Measurements from ENCODE around the gene STARD9.
A peak's percentile ranks its signal among the peaks of the same experiment; 100 is the strongest.

STARD9 gene

GRCh38 chr15:42575188-42576039, at the start of gene STARD9:
Gene STARD9 (plus strand): TSS chr15:42575606. CDS start chr15:42575716, 110 bp downstream.
- TF ChIP-seq MYC (IDR thresholded peaks at IDR 0.05; ENCODE audit: low read depth, low read length) (peak; percentile 80), MAX (IDR thresholded peaks at IDR 0.05; ENCODE audit: low read depth, low read length) (peak; percentile 84), CTCF (IDR thresholded peaks at IDR 0.05; ENCODE audit: low read depth, low read length) (no peak), POLR2A (IDR thresholded peaks at IDR 0.05; ENCODE audit: extremely low read depth, insufficient read length) (peak; percentile 24)
- peak; percentile 98 for DNase-seq (ENCODE audit: low read depth)
- H3K4me3 ChIP-seq (ENCODE audit: low read depth, low read length) = peak within 1 kb of the TSS; percentile 64

GRCh38 chr15:42528970-42529369, 46.4 kb upstream of the STARD9 start:
- no peak for TF ChIP-seq POLR2A (IDR thresholded peaks at IDR 0.05; ENCODE audit: extremely low read depth, insufficient read length)
- TF ChIP-seq MAX (IDR thresholded peaks at IDR 0.05; ENCODE audit: low read depth, low read length) = no peak
- no peak for TF ChIP-seq MYC (IDR thresholded peaks at IDR 0.05; ENCODE audit: low read depth, low read length)
- no peak for TF ChIP-seq CTCF (IDR thresholded peaks at IDR 0.05; ENCODE audit: low read depth, low read length)
- no peak overlapping the region for H3K4me3 ChIP-seq (ENCODE audit: low read depth, low read length)
- no peak for DNase-seq (ENCODE audit: low read depth)

- DNase-seq (ENCODE audit: low read depth) = no peak
- H3K4me3 ChIP-seq (ENCODE audit: low read depth, low read length) = no peak overlapping the region
- TF ChIP-seq CTCF (IDR thresholded peaks at IDR 0.05; ENCODE audit: low read depth, low read length) = no peak
- TF ChIP-seq POLR2A (IDR thresholded peaks at IDR 0.05; ENCODE audit: extremely low read depth, insufficient read length) = no peak
- no peak for TF ChIP-seq MAX (IDR thresholded peaks at IDR 0.05; ENCODE audit: low read depth, low read length)
- TF ChIP-seq MYC (IDR thresholded peaks at IDR 0.05; ENCODE audit: low read depth, low read length) = no peak
Measured at GRCh38 chr15:42533246-42533645, 42.2 kb upstream of the STARD9 start.

- H3K4me3 ChIP-seq (ENCODE audit: low read depth, low read length) = no peak overlapping the region
- TF ChIP-seq MAX (IDR thresholded peaks at IDR 0.05; ENCODE audit: low read depth, low read length) (no peak), MYC (IDR thresholded peaks at IDR 0.05; ENCODE audit: low read depth, low read length) (no peak), CTCF (IDR thresholded peaks at IDR 0.05; ENCODE audit: low read depth, low read length) (no peak), POLR2A (IDR thresholded peaks at IDR 0.05; ENCODE audit: extremely low read depth, insufficient read length) (no peak)
- DNase-seq (ENCODE audit: low read depth) = peak; percentile 68
Measured at GRCh38 chr15:42544853-42545629, 30.4 kb upstream of the STARD9 start.

- no peak for DNase-seq (ENCODE audit: low read depth)
- H3K4me3 ChIP-seq (ENCODE audit: low read depth, low read length) = peak overlapping the region; percentile 100
- TF ChIP-seq POLR2A (IDR thresholded peaks at IDR 0.05; ENCODE audit: extremely low read depth, insufficient read length) (no peak), CTCF (IDR thresholded peaks at IDR 0.05; ENCODE audit: low read depth, low read length) (no peak), MAX (IDR thresholded peaks at IDR 0.05; ENCODE audit: low read depth, low read length) (no peak)
Measured at GRCh38 chr15:42547918-42548248, 27.5 kb upstream of the STARD9 start.
